Measurements from ENCODE around the gene RSPO4.
"Not testable (repeated sequence)": the region's sequence is repeated elsewhere in the genome, so short reads cannot be mapped to it uniquely, and the experiment has no call there.

GRCh38 chr20:984994-985393 is 17.1 kb downstream of the RSPO4 start:
- not testable (repeated sequence) for TF ChIP-seq CTCF (optimal IDR thresholded peaks at IDR 0.05 in 1 of 3, IDR thresholded peaks at IDR 0.05 in 1 of 3, conservative IDR thresholded peaks at IDR 0.05 in 1 of 3; ENCODE audit: extremely low read depth in 1 of 3, insufficient read depth in 2 of 3, low read length in 3 of 3); EZH2 (IDR thresholded peaks at IDR 0.05; ENCODE audit: low read length)

Measured in keratinocyte (primary cell).